HG02970 (cell line): ENCODE measurements around the gene TMOD1.

Experiments used
- ATAC-seq: cut with Tn5 transposase; IDR thresholded peaks from one replicate; pipeline ENCODE4 v1.9.1; 2021; ENCODE audit warnings: mild to moderate bottlenecking, moderate library complexity, moderate number of reproducible peaks; ENCODE audit not compliant: unreplicated experiment, low FRiP score

TMOD1 gene

DNA sequence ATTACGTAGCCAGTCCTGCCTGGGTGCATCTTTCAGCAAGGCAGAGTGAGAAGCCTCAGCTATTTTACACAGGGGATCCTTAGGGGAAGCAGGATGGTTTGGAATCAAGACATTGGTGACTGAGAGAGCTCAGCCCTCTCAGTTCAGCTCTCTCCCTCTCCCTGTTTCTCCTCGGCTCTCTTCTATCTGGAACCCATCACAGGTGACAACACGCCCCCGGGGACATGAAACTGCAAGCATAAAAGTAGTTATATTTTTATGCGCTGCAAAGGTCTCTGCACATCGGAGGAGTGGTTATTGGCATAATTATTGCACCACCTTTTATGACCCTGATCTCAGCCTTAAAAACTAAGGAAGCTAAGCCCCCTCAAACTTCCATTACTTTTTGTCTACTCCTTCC lies 14.2 kb downstream of the TMOD1 start:
- no peak for ATAC-seq

GRCh38 chr9:97516111-97516510 lies 14.6 kb downstream of the TMOD1 start:
- no peak for ATAC-seq

- ATAC-seq, result no peak
Observed at GRCh38 chr9:97517331-97518089, 16.0 kb downstream of the TMOD1 start.

DNA sequence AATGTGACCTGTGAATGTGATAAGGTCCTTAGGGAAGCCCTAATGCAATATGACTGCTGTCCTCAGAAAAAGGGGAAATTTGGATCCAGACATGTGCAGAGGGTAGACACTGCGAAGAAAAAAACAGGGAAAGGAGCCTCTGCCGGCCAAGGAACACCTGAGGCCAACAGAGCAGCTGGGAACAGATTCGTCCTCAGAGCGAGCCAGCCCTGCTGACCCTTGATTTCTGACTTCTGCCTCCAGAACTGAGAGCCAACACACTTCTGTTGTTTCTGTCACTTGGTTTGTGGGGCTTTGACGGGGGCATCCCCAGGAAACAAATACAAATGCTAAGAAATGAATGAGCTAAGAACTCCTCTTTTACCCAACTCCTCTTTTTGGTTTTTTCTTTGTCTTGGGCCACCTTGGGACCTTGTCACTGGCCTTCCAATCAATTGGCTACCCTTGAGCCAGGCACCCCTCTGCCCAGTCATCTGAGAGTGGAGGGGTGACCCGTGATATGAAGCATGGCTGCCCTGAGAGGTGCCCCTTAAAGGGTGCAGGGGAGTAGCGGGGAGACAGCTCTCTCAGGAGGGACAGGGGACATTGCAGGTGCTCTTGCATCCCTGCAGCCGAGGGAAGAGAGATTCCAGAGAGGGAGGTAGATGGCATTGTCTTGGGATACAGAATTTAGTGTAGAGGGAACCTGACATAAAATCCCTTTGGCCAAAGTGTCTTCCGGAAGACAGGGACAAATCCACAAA lies 16.9 kb downstream of the TMOD1 start:
- ATAC-seq, result no peak

DNA sequence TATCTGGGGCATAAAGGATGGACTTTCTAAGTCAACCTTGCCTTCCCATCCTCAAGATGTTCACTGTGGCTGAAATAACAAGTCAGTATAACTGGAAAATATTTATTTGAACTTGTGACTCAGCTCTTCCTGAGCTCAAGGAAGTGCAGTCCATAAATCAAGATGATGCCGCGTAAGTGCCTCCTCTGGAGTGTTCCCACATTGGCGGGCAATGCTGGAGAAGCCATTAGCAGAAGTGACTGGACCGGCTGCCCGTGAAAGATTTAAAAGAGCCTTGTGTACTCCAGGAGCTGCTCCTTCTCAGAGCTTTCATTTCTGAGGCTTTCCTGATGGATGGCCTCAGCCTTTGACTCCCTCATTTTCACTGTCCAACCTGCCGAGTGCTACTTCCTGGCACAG lies 17.4 kb downstream of the TMOD1 start:
- no peak for ATAC-seq

- ATAC-seq, result no peak
Observed at GRCh38 chr9:97519441-97519970, 18.0 kb downstream of the TMOD1 start.

- ATAC-seq, result no peak
Observed at GRCh38 chr9:97521576-97522333, 20.3 kb downstream of the TMOD1 start.

DNA sequence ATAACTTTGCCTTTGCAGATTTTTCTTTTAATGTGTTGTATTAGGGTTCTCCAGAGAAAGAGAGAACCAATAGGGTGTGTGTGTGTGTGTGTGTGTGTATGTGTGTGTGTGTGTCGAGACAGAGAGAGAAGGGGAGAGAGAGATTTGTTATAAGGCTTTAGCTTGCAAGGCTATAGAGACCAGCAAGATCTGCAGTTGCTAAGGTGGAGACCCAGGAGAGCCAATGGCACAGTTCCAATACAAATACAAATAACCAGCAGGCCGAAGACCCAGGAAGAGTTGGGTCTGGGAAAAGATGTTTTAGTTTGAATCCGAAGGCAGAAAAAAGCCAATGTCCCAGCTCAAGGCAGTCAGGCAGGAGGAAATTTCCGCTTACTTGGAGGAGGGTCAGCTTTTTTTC lies 23.0 kb downstream of the TMOD1 start:
- no peak for ATAC-seq

DNA sequence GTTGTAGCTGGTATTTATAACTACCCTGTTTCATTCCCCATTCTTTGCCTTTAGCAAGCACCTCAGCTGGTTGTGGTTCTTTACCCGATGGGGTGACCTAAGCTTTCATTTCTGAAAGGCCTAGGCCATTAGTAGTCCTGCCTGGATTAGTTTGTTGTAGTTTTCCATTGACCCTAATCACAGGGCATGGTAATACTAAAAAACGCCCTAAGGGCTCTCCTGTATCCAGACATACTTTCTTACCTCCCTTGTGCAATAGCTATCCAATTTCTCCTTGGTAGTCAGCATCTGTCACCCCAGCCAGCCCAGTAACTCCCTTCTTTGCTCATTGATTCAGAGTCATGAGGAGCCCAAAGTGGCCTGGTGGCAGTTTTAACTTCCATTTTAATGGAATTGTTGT lies 24.0 kb downstream of the TMOD1 start:
- no peak for ATAC-seq

GRCh38 chr9:97526895-97527575 lies 25.6 kb downstream of the TMOD1 start:
- ATAC-seq, result no peak

DNA sequence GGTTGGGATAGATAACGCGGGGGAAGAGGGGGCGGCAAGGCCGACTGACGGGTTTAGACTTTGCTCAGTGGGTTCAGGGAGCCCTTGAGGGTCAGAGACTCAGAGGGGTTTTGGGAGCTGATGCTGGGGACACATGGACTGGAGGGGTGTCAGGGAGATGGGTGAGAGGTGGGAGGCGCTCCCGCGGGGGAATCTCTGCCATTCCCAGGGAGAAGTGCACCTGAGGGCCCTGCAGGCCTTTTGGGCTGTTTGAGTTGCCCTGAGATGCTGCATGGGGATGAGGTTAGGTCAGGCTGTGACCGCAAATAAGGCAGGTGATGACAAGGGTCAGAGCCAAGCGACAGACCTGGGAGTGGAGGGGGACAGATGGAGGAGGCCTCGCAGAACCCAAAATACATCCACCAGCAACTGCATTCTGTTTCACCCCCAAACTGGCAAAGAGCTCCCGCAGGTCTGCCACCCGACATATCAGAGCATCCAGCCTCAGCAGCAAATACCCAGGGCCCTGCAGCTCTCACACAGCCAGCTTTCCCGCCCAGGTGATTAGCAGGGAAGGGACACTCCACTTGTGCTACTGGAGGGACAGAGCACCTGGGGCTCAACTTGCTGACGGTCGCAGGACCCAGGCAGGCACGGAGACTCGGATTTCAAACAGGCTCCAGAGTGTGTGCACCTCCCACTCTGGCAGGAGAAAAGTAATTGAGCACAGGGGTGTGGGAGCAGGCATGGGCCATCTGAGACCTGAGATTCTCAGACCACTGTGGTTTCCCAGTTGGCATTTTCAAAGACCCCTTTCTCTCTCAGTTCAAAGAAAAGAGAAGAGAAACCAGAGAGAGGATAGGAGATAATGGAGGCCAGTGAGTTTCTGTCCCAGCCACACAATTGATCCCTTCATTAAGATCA lies 26.4 kb downstream of the TMOD1 start:
- ATAC-seq, result no peak

DNA sequence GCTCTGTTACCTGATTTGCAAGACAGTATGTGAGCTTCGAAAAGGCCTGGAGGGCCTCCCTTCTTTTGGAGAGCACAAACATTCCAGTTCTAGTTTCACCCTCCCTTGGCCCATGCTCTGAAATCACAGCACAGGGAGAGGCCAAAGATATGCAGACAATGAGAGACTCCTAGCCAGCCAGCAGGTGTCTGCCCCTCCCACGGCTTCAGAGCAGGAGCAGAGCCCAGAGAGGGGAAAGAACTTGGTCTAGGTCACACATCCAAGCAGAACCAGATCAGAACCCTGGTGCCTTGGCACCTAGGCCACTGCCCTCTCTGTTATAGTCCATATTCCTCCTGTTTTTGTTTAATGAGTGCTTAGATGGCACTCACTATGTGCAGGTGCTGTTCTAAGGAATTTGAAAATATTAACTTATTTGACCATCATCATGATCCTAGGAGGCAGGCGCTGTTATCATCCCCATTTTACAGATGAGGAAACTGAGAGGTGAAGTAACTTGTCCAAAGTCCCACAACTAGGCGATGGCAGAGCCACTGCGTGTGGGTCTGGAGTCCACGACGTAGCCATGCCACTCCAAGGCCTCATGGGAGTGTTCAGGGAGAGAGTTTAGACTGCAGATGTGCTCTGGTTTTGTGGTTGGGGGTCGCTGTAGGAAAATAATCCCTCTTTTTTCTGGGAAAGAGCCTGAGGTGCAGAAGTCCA lies 27.2 kb downstream of the TMOD1 start:
- ATAC-seq, result no peak

DNA sequence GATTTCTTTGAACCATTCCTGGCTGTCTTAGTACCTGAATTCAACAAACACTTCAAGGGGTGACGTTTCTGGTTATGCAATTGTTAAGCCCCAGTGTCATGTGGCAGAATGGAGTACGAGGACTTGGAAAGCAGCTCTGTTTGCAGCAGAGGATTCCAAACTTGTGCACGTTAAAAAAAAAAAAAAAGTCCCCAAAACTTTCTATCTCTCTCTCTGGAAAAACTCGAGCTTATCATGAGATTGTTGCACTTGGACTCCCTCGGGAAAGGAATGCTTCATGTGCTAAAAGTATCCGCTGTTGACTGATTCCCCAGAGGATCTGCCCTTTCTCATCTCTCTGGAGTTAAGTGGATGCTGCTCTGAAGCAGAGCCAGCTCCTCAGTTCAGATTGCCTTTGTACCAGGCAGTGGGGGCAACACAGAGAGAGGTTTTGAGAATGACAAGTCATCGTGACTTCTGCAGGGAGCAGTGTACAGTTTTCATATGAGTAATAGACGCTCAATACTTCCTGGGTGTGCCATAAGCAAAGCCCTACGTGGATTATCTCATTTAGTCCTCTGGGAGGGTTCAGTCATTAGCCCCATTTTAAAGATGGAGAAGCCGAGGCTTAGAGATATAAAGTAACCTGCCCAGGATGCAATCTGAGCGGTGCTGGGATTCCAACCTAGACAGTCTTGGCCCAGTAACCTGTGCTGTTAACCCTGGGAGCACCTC lies 28.1 kb downstream of the TMOD1 start:
- ATAC-seq, result no peak

DNA sequence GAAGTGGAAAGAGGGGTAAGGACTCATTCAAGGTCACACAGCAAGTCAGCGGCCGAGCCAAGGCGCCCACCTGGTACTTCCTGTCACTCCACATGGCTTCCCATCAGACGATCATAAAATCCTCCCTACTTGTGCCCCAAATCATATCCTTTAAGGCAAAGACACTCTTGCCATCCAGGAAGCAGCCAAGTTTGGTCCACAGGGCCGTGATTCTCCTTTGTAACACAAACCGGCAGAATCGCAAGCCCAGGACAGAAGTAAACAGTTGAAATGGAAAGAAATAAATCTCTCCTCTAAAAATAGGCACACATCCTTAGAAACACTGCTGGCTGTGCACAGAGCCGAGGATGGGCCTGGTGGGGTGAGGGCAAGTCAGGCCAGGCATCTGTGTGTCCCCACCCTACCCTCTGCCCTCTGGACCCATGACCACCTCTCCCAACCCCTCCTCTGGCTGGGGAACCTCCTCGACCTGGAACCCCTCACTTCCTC lies 30.5 kb downstream of the TMOD1 start:
- ATAC-seq, result no peak

GRCh38 chr9:97534185-97534584 lies 32.7 kb downstream of the TMOD1 start:
- ATAC-seq, result no peak

- ATAC-seq, result no peak
Observed at GRCh38 chr9:97534961-97535594, 33.6 kb downstream of the TMOD1 start.

- no peak for ATAC-seq
Observed at GRCh38 chr9:97535771-97536170, 34.3 kb downstream of the TMOD1 start.

GRCh38 chr9:97536480-97536879 lies 35.0 kb downstream of the TMOD1 start:
- ATAC-seq, result no peak
